Activated CD8-positive, alpha-beta memory T cell treated with anti-CD3 and anti-CD28 coated beads, Interleukin-2, amount 10 ng/mL, durations not matched to agents 7 days and 5 days (primary cell): Measurements from ENCODE around the gene MED4. TPM values are rescaled to one million over a fixed set of nuclear protein-coding genes. Genes with fewer than 3 reads are reported as not detected.
A peak's percentile ranks its signal among the peaks of the same experiment; 100 is the strongest.

ENCODE experiments used
- ATAC-seq: fragments of 150-1000 bp; cut with Tn5 transposase; one replicate; pipeline ENCODE4 v1.10.0; 2021; ENCODE audit warnings: moderate library complexity
- CTCF ChIA-PET: fragments of 350-600 bp; sonication (Branson Sonifier 250); formaldehyde crosslinking; loops from one replicate; lab custom pipeline; 2021; ENCODE audit warnings: antibody characterized with exemption; lab: Charles Lee
- DNase-seq: peaks from one replicate; pipeline ENCODE4 v3.0.0-alpha.2; 2020
- H3K27ac Mint-ChIP-seq: one replicate; pipeline ENCODE4 v1.8.0; 2021; ENCODE audit warnings: mild to moderate bottlenecking, mixed read lengths
- H3K27me3 Mint-ChIP-seq: one replicate; pipeline ENCODE4 v1.8.0; 2021; ENCODE audit warnings: mixed read lengths
- H3K36me3 Mint-ChIP-seq: one replicate; pipeline ENCODE4 v1.8.0; 2021; ENCODE audit warnings: mild to moderate bottlenecking, mixed read lengths
- H3K4me1 Mint-ChIP-seq: one replicate; pipeline ENCODE4 v1.8.0; 2021; ENCODE audit warnings: mixed read lengths
- H3K4me3 Mint-ChIP-seq: one replicate; pipeline ENCODE4 v1.8.0; 2021; ENCODE audit warnings: mild to moderate bottlenecking, moderate library complexity, mixed read lengths
- H3K9me3 Mint-ChIP-seq: one replicate; pipeline ENCODE4 v1.8.0; 2022; ENCODE audit warnings: low read depth, mixed read lengths
- total RNA-seq, 2 experiments: library from RNA; stranded (reverse); gene quantifications; one replicate each; pipeline ENCODE4 v1.2.3, GENCODE V29; 2021

MED4 gene, protein sequence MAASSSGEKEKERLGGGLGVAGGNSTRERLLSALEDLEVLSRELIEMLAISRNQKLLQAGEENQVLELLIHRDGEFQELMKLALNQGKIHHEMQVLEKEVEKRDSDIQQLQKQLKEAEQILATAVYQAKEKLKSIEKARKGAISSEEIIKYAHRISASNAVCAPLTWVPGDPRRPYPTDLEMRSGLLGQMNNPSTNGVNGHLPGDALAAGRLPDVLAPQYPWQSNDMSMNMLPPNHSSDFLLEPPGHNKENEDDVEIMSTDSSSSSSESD
- 10 to 100 TPM; 53.8 to 58.8 TPM for total RNA-seq

DNA sequence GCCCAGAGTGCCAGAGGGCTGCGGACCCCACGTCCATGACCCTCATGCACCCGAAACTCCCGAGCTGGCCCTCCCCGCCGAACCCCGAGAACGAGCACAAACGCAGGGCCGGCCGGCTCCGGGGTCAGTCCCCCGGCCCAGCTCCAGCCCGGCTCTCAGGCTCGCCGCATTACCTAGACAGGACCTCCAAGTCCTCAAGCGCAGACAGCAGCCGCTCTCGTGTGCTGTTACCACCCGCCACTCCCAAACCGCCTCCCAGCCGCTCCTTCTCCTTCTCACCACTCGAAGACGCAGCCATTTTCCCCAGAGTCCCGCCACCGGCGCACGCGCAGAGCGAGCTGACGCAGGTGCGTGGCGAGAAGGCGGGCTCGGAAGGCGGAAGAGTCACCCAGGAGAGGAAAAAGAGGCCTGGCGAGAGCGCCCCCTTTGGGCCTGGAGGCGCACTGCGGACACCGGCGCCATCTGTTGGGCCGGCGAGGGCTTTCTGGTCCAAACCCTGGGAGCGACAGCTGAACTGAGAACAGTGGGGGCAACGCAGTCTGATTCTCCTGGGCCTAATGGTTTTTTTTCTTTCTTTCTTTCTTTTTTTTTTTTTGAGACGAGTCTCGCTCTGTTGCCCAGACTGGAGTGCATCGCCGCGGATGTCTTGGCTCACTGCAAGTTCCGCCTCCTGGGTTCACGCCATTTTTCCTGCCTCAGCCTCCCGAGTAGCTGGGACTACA is at the start of gene MED4:
MED4 (minus strand) TSS at position 324 of the 722 bp plus-strand sequence; CDS start at position 298, 26 bp downstream.
- DNase-seq = peak; percentile 97
- Mint-ChIP-seq H3K27me3 (peaks cover 3% of the 10 kb centered on the region), H3K27ac (peak within 1 kb of the TSS; percentile 88), H3K4me3 (peak within 1 kb of the TSS; percentile 96), H3K36me3 (peaks cover 13% of the 10 kb centered on the region), H3K4me1 (peaks cover 36% of the 10 kb centered on the region), H3K9me3 (no peaks in the 10 kb centered on the region)
- peak; percentile 97 for ATAC-seq
- CTCF ChIA-PET = interaction anchor here (0.7 to 2.6 kb wide), 25 partner anchors 10 to 437 kb away, joined by 3 to 38 read pairs (median 4); partner anchors contain the start of genes ITM2B, NUDT15 and RB1

DNA sequence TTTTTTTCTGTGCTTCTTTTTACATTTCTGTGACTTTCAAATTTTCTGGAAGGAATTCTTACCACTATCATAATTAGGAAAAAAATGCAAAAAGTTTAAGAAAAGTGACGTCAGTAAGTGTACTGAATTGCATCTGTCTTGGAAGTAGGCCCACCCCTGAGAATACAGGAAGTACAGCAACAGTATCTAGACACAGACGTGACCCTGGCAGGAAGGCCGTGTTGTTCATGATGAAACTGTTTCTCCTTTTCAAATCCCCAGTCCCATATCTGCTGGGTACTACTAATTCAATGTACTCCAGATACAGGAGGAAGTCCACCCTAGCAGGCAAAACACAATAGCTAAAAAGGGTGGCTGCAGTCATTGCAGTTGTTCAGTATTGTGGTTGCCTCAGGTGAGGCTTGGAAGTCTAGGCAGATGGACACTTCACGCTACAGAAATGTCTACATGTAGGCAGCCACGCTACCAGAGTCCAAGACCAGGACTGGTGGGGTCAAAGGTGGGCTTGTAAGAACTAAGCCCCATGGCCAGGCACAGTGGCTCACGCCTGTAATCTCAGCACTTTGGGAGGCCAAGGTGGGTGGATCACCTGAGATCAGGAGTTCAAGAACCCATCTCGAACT is 49.6 kb upstream of the MED4 start:
- Mint-ChIP-seq H3K4me3 (no peak overlapping the region), H3K27ac (peak overlapping the region; percentile 79), H3K9me3 (no peaks in the 10 kb centered on the region), H3K36me3 (peaks cover 9% of the 10 kb centered on the region), H3K4me1 (peaks cover 16% of the 10 kb centered on the region), H3K27me3 (no peaks in the 10 kb centered on the region)
- CTCF ChIA-PET = no interaction called here
- no peak for DNase-seq
- peak; percentile 45 for ATAC-seq

DNA sequence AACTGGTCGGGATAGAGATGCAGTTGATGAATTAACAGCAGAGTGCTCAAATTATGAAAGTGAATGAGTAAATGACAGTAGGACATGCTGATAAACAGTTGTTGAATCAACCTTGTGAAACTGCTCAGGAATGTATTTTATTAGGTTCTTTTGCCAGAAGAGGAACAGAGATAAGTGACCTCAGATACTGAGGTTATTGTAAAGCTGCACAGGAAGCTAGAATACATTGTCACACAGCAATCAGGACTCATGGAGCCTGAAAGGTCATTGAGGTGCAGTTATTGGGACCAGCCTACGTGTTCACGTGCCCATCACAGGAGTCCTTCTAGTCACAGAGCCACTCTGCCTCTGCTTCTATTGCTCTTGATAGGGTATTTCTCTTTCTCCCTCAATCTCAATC is 47.5 kb upstream of the MED4 start:
- no peaks in the 10 kb centered on the region for H3K27me3 Mint-ChIP-seq
- CTCF ChIA-PET = interaction anchor here (1.0 kb wide), 1 partner anchor 12 kb away, joined by 4 read pairs; no protein-coding TSS in a partner anchor
- H3K27ac Mint-ChIP-seq = no peak overlapping the region
- H3K4me3 Mint-ChIP-seq = no peak overlapping the region
- ATAC-seq (no peak), DNase-seq (no peak)
- H3K36me3 Mint-ChIP-seq = peaks cover 9% of the 10 kb centered on the region
- H3K9me3 Mint-ChIP-seq = no peaks in the 10 kb centered on the region
- H3K4me1 Mint-ChIP-seq = peaks cover 15% of the 10 kb centered on the region

DNA sequence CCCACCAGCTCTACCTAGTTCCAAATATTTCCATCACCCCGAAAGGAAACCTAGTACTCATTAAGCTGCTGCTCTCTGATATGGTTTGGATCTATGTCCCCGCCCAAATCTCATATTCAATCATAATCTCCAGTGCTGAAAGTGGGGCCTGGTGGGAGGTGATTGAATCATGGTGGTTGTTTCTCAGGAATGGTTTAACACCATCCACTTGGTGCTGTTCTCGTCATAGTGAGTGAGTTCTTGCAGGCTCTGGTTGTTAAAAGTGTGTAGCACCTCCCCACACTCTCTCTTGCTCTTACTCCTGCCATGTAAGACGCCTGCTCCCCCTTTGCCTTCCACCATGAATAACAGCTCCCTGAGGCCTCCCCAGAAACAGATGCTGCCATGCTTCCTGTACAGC is 43.4 kb upstream of the MED4 start:
- ATAC-seq (no peak), DNase-seq (no peak)
- H3K9me3 Mint-ChIP-seq = no peaks in the 10 kb centered on the region
- H3K27ac Mint-ChIP-seq = no peak overlapping the region
- H3K36me3 Mint-ChIP-seq = no peaks in the 10 kb centered on the region
- H3K27me3 Mint-ChIP-seq = no peaks in the 10 kb centered on the region
- CTCF ChIA-PET = no interaction called here
- H3K4me1 Mint-ChIP-seq = peaks cover 4% of the 10 kb centered on the region
- no peak overlapping the region for H3K4me3 Mint-ChIP-seq

DNA sequence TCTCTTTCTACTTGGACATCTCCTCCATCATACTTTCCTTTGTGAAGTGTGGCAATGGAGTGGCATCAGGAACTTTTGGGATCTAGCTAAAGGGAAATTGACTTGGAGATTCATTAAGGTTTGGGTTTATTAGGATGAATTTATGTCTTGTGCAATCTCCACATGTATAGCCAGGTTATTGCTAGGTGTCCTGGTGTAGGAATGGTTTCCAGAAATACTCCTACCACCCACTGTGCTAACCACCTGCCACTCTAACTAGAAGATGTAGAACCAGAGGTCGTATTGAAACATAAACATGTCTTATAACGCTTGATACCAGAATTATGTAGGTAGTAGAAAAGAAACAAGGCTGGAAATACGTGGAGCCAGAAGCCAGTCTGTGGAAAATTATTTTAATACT is 38.1 kb upstream of the MED4 start:
- Mint-ChIP-seq H3K4me3 (no peak overlapping the region), H3K9me3 (no peaks in the 10 kb centered on the region), H3K27ac (no peak overlapping the region), H3K27me3 (peaks cover 12% of the 10 kb centered on the region), H3K36me3 (no peaks in the 10 kb centered on the region), H3K4me1 (peaks cover 3% of the 10 kb centered on the region)
- CTCF ChIA-PET = interaction anchor here (1.0 kb wide), 1 partner anchor 99 kb away, joined by 3 read pairs; no protein-coding TSS in a partner anchor
- no peak for DNase-seq
- ATAC-seq = no peak

DNA sequence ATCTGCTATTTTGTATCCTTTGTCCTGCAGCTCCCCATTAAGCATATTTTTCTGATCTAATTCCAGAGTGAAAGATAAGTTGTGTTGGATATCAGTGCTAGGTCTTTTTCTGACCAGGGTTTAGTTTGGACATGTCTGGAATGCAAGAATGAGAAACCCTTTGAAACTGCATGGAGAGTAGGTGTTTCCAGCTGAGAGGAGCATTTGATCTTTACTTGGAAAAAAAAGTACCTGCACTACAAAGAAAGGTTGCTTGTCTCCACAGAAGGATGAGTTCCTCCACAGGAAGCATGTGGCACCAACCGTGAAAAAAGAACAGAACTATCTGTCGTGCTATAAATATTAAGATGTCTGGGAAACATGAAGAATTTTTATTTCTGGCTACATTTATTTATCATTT is 36.6 kb upstream of the MED4 start:
- Mint-ChIP-seq H3K9me3 (no peaks in the 10 kb centered on the region), H3K27ac (no peak overlapping the region), H3K4me3 (no peak overlapping the region), H3K27me3 (peaks cover 12% of the 10 kb centered on the region), H3K4me1 (peaks cover 12% of the 10 kb centered on the region), H3K36me3 (no peaks in the 10 kb centered on the region)
- no peak for DNase-seq
- no peak for ATAC-seq
- CTCF ChIA-PET = interaction anchor here (0.9 to 3.0 kb wide), 4 partner anchors 24 to 102 kb away, joined by 3 to 15 read pairs (median 4); partner anchors contain the start of gene ITM2B

DNA sequence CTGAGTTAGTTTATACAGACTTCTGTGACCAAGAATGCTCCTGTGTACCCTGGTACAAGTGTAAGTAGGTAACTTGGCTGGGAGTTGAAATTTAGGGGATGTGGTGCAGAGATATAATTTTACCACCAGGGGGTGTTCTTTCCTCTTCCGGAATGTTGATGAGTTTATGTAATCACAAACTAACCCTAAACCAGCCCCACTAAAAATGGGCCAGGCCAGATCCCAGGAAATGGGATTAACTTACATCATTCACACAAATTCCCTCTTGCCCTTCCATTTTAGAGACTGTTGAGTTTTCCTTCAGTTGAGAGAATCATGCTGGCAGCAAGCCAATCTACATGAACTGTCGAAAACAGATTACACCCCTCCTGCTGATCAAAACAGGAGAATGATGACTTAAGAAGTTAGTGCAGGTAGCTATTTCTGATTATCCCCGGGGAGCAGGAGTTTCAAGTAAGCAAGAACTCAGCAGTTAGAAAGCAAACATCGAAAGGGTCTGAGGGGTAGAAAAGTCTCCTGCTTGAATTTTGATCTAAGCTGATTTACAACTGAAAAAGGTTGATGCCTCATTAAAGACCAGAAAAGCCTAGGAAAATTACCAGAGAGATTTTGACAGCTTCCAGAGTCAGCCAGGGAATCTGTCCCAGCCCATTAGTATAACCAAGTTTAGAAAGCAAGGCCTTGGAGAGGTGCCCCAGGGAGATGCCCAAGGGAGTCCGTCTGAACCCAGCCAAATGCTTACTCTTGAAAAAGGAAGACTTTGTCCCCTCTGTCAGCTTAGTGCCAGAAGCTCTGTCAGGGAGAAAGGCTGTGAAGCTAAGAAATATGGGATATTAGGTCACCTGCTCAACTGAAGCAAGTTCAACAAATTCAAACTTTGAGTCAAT is 32.3 kb upstream of the MED4 start:
- DNase-seq = peak; percentile 42
- Mint-ChIP-seq H3K9me3 (no peaks in the 10 kb centered on the region), H3K36me3 (no peaks in the 10 kb centered on the region), H3K4me1 (peaks cover 12% of the 10 kb centered on the region), H3K27ac (peak overlapping the region; percentile 30), H3K27me3 (peaks cover 4% of the 10 kb centered on the region), H3K4me3 (no peak overlapping the region)
- CTCF ChIA-PET = interaction anchor here (0.6 to 2.3 kb wide), 29 partner anchors 12 to 642 kb away, joined by 3 to 23 read pairs (median 4); partner anchors contain the start of genes ITM2B and MED4
- ATAC-seq = peak; percentile 89

DNA sequence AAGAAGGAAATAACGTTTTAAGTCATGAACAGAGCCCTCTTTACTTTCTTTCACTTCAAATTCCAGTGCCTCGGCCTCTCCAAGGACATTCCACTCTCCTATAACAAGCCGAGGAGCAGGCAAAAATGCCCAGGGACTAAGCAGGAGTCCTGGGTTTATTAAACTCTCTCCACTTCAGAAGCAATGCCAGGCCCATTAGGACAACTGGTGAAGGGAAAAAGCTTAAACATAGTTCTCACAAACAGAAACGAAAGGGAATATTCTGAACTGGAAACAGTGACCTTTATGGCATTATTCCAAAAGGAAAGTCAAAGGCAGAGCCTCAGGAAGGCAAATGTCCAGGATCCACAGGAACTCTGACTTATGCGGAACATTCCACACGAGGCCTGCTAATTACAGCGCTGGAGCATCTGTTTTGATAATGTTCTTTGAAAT is 30.9 kb upstream of the MED4 start:
- H3K27me3 Mint-ChIP-seq = no peaks in the 10 kb centered on the region
- H3K4me3 Mint-ChIP-seq = no peak overlapping the region

DNA sequence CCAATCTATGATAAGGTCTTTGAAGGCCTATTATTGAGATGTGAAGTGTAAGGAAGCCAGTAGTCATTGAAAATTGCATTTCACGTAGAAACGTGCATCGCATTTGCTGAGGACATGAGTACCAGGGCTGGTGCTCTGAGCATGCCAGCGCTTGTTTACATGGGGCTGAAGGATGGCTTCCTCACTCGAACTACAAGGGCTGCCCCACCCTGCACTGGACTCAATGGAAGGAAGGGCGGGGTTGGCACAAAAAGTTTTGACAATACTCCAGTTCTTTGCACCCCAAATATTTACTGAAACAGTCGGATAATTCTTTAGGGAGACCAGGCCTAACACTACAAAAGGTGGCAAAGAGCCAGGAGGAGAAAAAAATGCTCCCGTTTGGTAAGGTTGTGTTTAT is 28.9 kb upstream of the MED4 start:
- no peak overlapping the region for H3K27ac Mint-ChIP-seq
- no peaks in the 10 kb centered on the region for H3K27me3 Mint-ChIP-seq
- CTCF ChIA-PET = interaction anchor here (1.8 kb wide), 1 partner anchor 109 kb away, joined by 4 read pairs; the partner anchor contains the start of gene ITM2B
- H3K4me3 Mint-ChIP-seq = no peak overlapping the region
- H3K36me3 Mint-ChIP-seq = no peaks in the 10 kb centered on the region
- no peaks in the 10 kb centered on the region for H3K9me3 Mint-ChIP-seq
- DNase-seq (no peak), ATAC-seq (no peak)
- peaks cover 10% of the 10 kb centered on the region for H3K4me1 Mint-ChIP-seq

More for the DNA sequence above, 30.9 kb upstream of the MED4 start:
- Mint-ChIP-seq H3K27ac (no peak overlapping the region), H3K9me3 (no peaks in the 10 kb centered on the region), H3K4me1 (peaks cover 10% of the 10 kb centered on the region), H3K36me3 (no peaks in the 10 kb centered on the region)
- CTCF ChIA-PET = interaction anchor here (0.9 to 2.3 kb wide), 4 partner anchors 87 to 114 kb away, joined by 3 to 23 read pairs (median 5); partner anchors contain the start of gene ITM2B
- ATAC-seq (no peak), DNase-seq (no peak)

DNA sequence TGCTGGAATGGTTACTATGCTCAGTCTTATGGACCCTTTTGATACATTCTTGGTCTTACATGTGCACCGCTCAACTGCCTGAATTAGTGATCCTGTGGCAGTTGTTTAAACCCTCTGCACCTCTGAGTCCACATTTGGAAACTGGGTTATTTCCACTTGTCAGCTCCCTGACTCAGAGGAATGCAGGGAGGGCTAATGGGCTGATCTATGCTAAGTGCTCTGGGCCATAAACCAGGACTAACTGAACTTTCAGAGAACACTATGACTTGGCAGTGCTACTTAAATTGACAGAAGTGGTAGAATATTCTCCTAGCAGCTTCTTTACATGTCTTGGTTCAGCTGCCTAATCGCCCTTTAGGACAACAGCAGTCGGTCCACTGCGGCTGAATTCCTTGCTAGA is 26.8 kb upstream of the MED4 start:
- H3K27me3 Mint-ChIP-seq = no peaks in the 10 kb centered on the region
- H3K4me3 Mint-ChIP-seq = no peak overlapping the region
- ATAC-seq (no peak), DNase-seq (no peak)
- no peak overlapping the region for H3K27ac Mint-ChIP-seq
- CTCF ChIA-PET = interaction anchor here (1.7 to 3.1 kb wide), 2 partner anchors 27 to 111 kb away, joined by 4 to 10 read pairs; partner anchors contain the start of genes ITM2B and MED4
- peaks cover under 1% of the 10 kb centered on the region for H3K4me1 Mint-ChIP-seq
- H3K36me3 Mint-ChIP-seq = no peaks in the 10 kb centered on the region
- H3K9me3 Mint-ChIP-seq = no peaks in the 10 kb centered on the region

DNA sequence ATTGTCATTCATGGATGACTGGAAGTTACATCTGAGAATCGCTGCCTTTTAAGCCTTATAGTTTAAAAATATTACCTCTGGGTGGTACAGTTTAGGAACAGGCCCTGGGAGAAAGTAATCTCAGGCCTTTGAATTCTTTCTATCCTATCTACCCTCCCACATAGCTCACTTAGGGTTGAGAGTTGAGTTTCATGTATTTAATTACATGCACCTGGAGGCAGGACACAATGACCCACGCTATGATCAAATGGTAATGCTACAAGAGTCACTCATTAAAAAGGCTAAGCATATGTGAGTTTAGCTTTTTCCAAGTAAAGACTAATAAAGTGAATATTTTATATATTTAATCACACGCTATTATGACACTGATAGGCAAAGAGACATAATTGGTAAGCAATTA is 25.3 kb upstream of the MED4 start:
- CTCF ChIA-PET = interaction anchor here (3.1 kb wide), 1 partner anchor 25 kb away, joined by 10 read pairs; the partner anchor contains the start of gene MED4
- peaks cover 6% of the 10 kb centered on the region for H3K27me3 Mint-ChIP-seq
- H3K4me1 Mint-ChIP-seq = no peaks in the 10 kb centered on the region
- DNase-seq (no peak), ATAC-seq (no peak)
- no peaks in the 10 kb centered on the region for H3K9me3 Mint-ChIP-seq
- H3K4me3 Mint-ChIP-seq = no peak overlapping the region
- H3K27ac Mint-ChIP-seq = no peak overlapping the region
- H3K36me3 Mint-ChIP-seq = no peaks in the 10 kb centered on the region

DNA sequence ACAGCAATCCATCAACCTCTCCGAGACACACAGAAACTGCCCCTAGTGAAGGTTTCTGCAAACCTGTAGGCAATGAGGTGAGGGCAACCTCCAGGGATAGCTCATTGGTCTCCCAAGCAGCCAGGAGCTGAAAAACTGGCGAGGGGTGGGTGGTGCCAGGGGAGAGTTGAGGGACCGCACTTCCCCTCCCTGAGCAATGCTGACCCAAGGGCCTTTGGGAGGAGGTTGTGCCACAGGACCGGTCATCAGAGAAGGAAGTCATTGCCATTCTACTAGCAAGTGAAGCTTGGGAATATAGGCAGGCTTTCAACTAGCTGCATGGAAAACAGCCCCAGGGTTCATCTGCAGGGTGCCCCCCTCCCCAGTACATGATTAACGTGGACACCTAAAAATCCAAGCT is 23.1 kb upstream of the MED4 start:
- ATAC-seq = no peak
- DNase-seq = no peak
- Mint-ChIP-seq H3K9me3 (no peaks in the 10 kb centered on the region), H3K27me3 (peaks cover 6% of the 10 kb centered on the region), H3K4me3 (no peak overlapping the region), H3K4me1 (no peaks in the 10 kb centered on the region), H3K27ac (no peak overlapping the region), H3K36me3 (no peaks in the 10 kb centered on the region)
- CTCF ChIA-PET = no interaction called here
